H1 (cell line): ENCODE measurements around the gene COPS6. TPM values are rescaled to one million over a fixed set of nuclear protein-coding genes. Genes with fewer than 3 reads are reported as not detected.

Experiments used
- BCL11A ChIP-seq, 2 experiments: IDR thresholded peaks; one replicate each; pipeline ENCODE4 v1.6.1; 2011; ENCODE audit warnings: low read depth in 2 of 2, low read length in 2 of 2, mild to moderate bottlenecking in 2 of 2
- BRCA1 ChIP-seq: IDR thresholded peaks from 2 replicates; pipeline ENCODE4 v1.6.1; 2012; ENCODE audit warnings: low read depth, low read length, improper control_type of control experiment
- CREB1 ChIP-seq: IDR thresholded peaks from 2 replicates; pipeline ENCODE4 v1.6.1; 2012; ENCODE audit warnings: inconsistent platforms
- EZH2 ChIP-seq: fragments of 200-600 bp; sonication (generic); IDR thresholded peaks from 2 replicates; pipeline ENCODE4 v1.7.1; 2012; ENCODE audit warnings: low read depth, mild to moderate bottlenecking, moderate library complexity, low read length, inconsistent platforms; ENCODE audit not compliant: severe bottlenecking
- FOSL1 ChIP-seq: IDR thresholded peaks from 2 replicates; pipeline ENCODE4 v1.6.1; 2011; ENCODE audit warnings: mild to moderate bottlenecking, low read depth, low read length, moderate library complexity; ENCODE audit not compliant: insufficient read depth
- KDM5A ChIP-seq: fragments of 200-600 bp; IDR thresholded peaks from 2 replicates; pipeline ENCODE4 v1.7.1; 2012; ENCODE audit warnings: mild to moderate bottlenecking, low read length, inconsistent platforms, mixed read lengths
- NANOG ChIP-seq: IDR thresholded peaks from 2 replicates; pipeline ENCODE4 v1.6.1; 2011; ENCODE audit warnings: low read length, low read depth, mild to moderate bottlenecking, inconsistent platforms; ENCODE audit not compliant: insufficient read depth, poor library complexity, severe bottlenecking
- POLR2A ChIP-seq, 2 experiments: IDR thresholded peaks; 1 replicate in 1 of 2; 2 replicates in 1 of 2; pipeline ENCODE4 v1.6.1; 2011; ENCODE audit warnings: low read depth in 2 of 2, low read length in 2 of 2, mild to moderate bottlenecking in 2 of 2; ENCODE audit errors: control extremely low read depth in 1 of 2
- RBBP5 ChIP-seq: IDR thresholded peaks from 2 replicates; pipeline ENCODE4 v1.7.1; 2012; ENCODE audit warnings: low read depth, mild to moderate bottlenecking, inconsistent platforms, low read length, moderate library complexity, borderline replicate concordance
- SIRT6 ChIP-seq: IDR thresholded peaks from one replicate; pipeline ENCODE4 v1.7.1; 2012; ENCODE audit warnings: low read length, inconsistent platforms
- SP1 ChIP-seq: IDR thresholded peaks from 2 replicates; pipeline ENCODE4 v1.6.1; 2011; ENCODE audit warnings: low read depth, low read length
- ZNF274 ChIP-seq: IDR thresholded peaks from 2 replicates; pipeline ENCODE4 v1.7.0; 2012; ENCODE audit warnings: low read length, borderline replicate concordance; ENCODE audit errors: extremely low read depth
- polyA plus RNA-seq, 7 experiments: library from polyadenylated mRNA; depleted of rRNA in 3 of 7; stranded (reverse) in 5 of 7; unstranded in 2 of 7; fragments of >200 nt in 5 of 7; fragments of 200-250 nt in 2 of 7; gene quantifications; 1 replicate in 5 of 7; 2 replicates in 1 of 7; 4 replicates in 1 of 7; pipeline versions ENCODE4 v1.2.1 to v1.2.3, GENCODE V29; 2011 to 2013; ENCODE audit warnings: missing spikeins in 2 of 7, mixed read lengths in 2 of 7
- total RNA-seq: library from RNA; stranded (reverse); fragmentation: NEBNext Ultra II Directional; extraction: Animal tissue kit (Norgen Biotek cat#: 25700); gene quantifications from 2 replicates; pipeline ENCODE4 v1.2.1, GENCODE V29; 2021
- TF ChIP-seq, protein P1 (sequence below): fragments of 300-600 bp; sonication (generic); IDR thresholded peaks from 2 replicates; pipeline ENCODE4 v1.7.1; 2012; ENCODE audit warnings: low read length, moderate library complexity, mild to moderate bottlenecking, inconsistent platforms; ENCODE audit not compliant: insufficient replicate concordance

COPS6 gene
- total and polyA plus RNA-seq, 2 of the 8 experiments (the other 6 are each of a cell fraction or from before 2014, with no cell fraction given), result 127 to 225 TPM

DNA sequence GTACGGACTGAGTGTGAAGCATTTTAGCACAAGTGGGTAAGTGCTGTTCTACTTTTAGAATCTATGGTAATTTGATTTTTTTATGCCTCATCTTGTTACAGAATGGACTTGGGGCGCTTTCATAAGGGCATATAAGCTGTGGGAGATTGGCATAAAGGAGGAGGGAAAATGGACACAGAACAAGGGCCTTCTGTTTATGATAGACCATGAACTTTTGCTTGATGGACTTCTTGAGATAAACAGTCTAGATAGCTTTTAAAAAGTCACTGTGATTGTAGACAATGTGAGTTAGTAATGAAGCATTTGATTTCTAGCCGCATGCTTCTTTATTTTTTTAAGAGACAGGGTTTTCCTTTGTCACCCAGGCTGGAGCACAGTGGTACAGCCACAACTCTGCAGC lies 37.2 kb upstream of the COPS6 start (continued):
- TF ChIP-seq, protein P1, sequence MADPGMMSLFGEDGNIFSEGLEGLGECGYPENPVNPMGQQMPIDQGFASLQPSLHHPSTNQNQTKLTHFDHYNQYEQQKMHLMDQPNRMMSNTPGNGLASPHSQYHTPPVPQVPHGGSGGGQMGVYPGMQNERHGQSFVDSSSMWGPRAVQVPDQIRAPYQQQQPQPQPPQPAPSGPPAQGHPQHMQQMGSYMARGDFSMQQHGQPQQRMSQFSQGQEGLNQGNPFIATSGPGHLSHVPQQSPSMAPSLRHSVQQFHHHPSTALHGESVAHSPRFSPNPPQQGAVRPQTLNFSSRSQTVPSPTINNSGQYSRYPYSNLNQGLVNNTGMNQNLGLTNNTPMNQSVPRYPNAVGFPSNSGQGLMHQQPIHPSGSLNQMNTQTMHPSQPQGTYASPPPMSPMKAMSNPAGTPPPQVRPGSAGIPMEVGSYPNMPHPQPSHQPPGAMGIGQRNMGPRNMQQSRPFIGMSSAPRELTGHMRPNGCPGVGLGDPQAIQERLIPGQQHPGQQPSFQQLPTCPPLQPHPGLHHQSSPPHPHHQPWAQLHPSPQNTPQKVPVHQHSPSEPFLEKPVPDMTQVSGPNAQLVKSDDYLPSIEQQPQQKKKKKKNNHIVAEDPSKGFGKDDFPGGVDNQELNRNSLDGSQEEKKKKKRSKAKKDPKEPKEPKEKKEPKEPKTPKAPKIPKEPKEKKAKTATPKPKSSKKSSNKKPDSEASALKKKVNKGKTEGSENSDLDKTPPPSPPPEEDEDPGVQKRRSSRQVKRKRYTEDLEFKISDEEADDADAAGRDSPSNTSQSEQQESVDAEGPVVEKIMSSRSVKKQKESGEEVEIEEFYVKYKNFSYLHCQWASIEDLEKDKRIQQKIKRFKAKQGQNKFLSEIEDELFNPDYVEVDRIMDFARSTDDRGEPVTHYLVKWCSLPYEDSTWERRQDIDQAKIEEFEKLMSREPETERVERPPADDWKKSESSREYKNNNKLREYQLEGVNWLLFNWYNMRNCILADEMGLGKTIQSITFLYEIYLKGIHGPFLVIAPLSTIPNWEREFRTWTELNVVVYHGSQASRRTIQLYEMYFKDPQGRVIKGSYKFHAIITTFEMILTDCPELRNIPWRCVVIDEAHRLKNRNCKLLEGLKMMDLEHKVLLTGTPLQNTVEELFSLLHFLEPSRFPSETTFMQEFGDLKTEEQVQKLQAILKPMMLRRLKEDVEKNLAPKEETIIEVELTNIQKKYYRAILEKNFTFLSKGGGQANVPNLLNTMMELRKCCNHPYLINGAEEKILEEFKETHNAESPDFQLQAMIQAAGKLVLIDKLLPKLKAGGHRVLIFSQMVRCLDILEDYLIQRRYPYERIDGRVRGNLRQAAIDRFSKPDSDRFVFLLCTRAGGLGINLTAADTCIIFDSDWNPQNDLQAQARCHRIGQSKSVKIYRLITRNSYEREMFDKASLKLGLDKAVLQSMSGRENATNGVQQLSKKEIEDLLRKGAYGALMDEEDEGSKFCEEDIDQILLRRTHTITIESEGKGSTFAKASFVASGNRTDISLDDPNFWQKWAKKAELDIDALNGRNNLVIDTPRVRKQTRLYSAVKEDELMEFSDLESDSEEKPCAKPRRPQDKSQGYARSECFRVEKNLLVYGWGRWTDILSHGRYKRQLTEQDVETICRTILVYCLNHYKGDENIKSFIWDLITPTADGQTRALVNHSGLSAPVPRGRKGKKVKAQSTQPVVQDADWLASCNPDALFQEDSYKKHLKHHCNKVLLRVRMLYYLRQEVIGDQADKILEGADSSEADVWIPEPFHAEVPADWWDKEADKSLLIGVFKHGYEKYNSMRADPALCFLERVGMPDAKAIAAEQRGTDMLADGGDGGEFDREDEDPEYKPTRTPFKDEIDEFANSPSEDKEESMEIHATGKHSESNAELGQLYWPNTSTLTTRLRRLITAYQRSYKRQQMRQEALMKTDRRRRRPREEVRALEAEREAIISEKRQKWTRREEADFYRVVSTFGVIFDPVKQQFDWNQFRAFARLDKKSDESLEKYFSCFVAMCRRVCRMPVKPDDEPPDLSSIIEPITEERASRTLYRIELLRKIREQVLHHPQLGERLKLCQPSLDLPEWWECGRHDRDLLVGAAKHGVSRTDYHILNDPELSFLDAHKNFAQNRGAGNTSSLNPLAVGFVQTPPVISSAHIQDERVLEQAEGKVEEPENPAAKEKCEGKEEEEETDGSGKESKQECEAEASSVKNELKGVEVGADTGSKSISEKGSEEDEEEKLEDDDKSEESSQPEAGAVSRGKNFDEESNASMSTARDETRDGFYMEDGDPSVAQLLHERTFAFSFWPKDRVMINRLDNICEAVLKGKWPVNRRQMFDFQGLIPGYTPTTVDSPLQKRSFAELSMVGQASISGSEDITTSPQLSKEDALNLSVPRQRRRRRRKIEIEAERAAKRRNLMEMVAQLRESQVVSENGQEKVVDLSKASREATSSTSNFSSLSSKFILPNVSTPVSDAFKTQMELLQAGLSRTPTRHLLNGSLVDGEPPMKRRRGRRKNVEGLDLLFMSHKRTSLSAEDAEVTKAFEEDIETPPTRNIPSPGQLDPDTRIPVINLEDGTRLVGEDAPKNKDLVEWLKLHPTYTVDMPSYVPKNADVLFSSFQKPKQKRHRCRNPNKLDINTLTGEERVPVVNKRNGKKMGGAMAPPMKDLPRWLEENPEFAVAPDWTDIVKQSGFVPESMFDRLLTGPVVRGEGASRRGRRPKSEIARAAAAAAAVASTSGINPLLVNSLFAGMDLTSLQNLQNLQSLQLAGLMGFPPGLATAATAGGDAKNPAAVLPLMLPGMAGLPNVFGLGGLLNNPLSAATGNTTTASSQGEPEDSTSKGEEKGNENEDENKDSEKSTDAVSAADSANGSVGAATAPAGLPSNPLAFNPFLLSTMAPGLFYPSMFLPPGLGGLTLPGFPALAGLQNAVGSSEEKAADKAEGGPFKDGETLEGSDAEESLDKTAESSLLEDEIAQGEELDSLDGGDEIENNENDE, result no peak
- TF ChIP-seq RBBP5, result no peak
- TF ChIP-seq ZNF274, result no peak
- no peak for TF ChIP-seq SIRT6
- no peak for TF ChIP-seq KDM5A
- no peak for TF ChIP-seq NANOG
- TF ChIP-seq FOSL1, result no peak
- no peak for TF ChIP-seq BRCA1
- TF ChIP-seq BCL11A (IDR thresholded peaks at IDR 0.05; ENCODE audit: low read depth in 2 of 2, low read length in 2 of 2), result no peak
- no peak for TF ChIP-seq CREB1
- no peak for TF ChIP-seq SP1
- TF ChIP-seq POLR2A (IDR thresholded peaks at IDR 0.05; ENCODE audit: control extremely low read depth in 1 of 2, low read depth in 2 of 2, low read length in 2 of 2), result no peak
- TF ChIP-seq EZH2, result no peak
